ENCODE measurements around the gene ERAL1.
"Not testable (repeated sequence)": the region's sequence is repeated elsewhere in the genome, so short reads cannot be mapped to it uniquely, and the experiment has no call there.

Gene ERAL1

GRCh38 chr17:28854457-28855335 lies at the start of gene ERAL1:
TSS of gene ERAL1 (plus strand) at chr17:28855016. CDS start at chr17:28855035, 19 bp downstream.
- FAIRE-seq, result no peak

GRCh38 chr17:28807925-28808634 lies 46.7 kb upstream of the ERAL1 start:
- FAIRE-seq, result no peak

GRCh38 chr17:28810437-28810836 lies 44.4 kb upstream of the ERAL1 start:
- FAIRE-seq, result no peak

GRCh38 chr17:28811651-28812090 lies 43.1 kb upstream of the ERAL1 start:
- no peak for FAIRE-seq

- FAIRE-seq, result no peak
Observed at GRCh38 chr17:28812091-28812747, 42.6 kb upstream of the ERAL1 start.

- no peak for FAIRE-seq
Observed at GRCh38 chr17:28812748-28813377, 42.0 kb upstream of the ERAL1 start.

GRCh38 chr17:28816540-28816939 lies 38.3 kb upstream of the ERAL1 start:
- no peak for FAIRE-seq

GRCh38 chr17:28818819-28819221 lies 36.0 kb upstream of the ERAL1 start:
- no peak for FAIRE-seq

GRCh38 chr17:28819582-28819981 lies 35.2 kb upstream of the ERAL1 start:
- FAIRE-seq, result no peak

GRCh38 chr17:28827672-28828071 lies 27.1 kb upstream of the ERAL1 start:
- FAIRE-seq, result no peak

- no peak for FAIRE-seq
Observed at GRCh38 chr17:28828294-28829040, 26.3 kb upstream of the ERAL1 start.

- FAIRE-seq, result no peak
Observed at GRCh38 chr17:28834420-28834819, 20.4 kb upstream of the ERAL1 start.

GRCh38 chr17:28836541-28836940 lies 18.3 kb upstream of the ERAL1 start:
- not testable (repeated sequence) for FAIRE-seq

- no peak for FAIRE-seq
Observed at GRCh38 chr17:28839221-28839620, 15.6 kb upstream of the ERAL1 start.

GRCh38 chr17:28841901-28842281 lies 12.9 kb upstream of the ERAL1 start:
- no peak for FAIRE-seq

- no peak for FAIRE-seq
Observed at GRCh38 chr17:28842282-28843012, 12.4 kb upstream of the ERAL1 start, which contains the start of gene FAM222B. TSS of gene FAM222B (minus strand) at chr17:28842790. CDS start at chr17:28766667, 76,123 bp downstream.

GRCh38 chr17:28843816-28844148 lies 11.0 kb upstream of the ERAL1 start:
- no peak for FAIRE-seq

- no peak for FAIRE-seq
Observed at GRCh38 chr17:28846231-28846630, 8.6 kb upstream of the ERAL1 start.

- FAIRE-seq, result not testable (repeated sequence)
Observed at GRCh38 chr17:28846699-28847098, 8.1 kb upstream of the ERAL1 start.

- FAIRE-seq, result not testable (repeated sequence)
Observed at GRCh38 chr17:28848667-28849066, 6.1 kb upstream of the ERAL1 start.

GRCh38 chr17:28849281-28849680 lies 5.5 kb upstream of the ERAL1 start:
- FAIRE-seq, result no peak
